Measurements from ENCODE around the gene CALM1. TPM values are rescaled to one million over a fixed set of nuclear protein-coding genes. Genes with fewer than 3 reads are reported as not detected.

CALM1 gene
- total RNA-seq, 1 donor from 2014 or later, result 362 TPM

GRCh38 chr14:90421632-90422020 lies 24.8 kb downstream of the CALM1 start:
- Histone ChIP-seq H3K36me3 (no peaks in the 10 kb centered on the region), H3K4me3 (no peak overlapping the region), H3K27ac (no peak overlapping the region), H3F3A (ENCODE audit: low read depth) (no peaks in the 10 kb centered on the region), H4K20me1 (ENCODE audit: low read depth) (no peaks in the 10 kb centered on the region), H2AFZ (replicated peaks) (no peak overlapping the region), H3K4me2 (no peak overlapping the region), H3K79me2 (ENCODE audit: low read depth) (no peaks in the 10 kb centered on the region), H3K9me3 (ENCODE audit: low read depth) (no peaks in the 10 kb centered on the region), H3K27me3 (no peaks in the 10 kb centered on the region), H3K9ac (no peak overlapping the region), H3K4me1 (no peaks in the 10 kb centered on the region)
- no peak for TF ChIP-seq EZH2phosphoT487 (IDR thresholded peaks at IDR 0.05)
- no peak for TF ChIP-seq EZH2 (IDR thresholded peaks at IDR 0.05)
- TF ChIP-seq CTCF (IDR thresholded peaks at IDR 0.05), result no peak
- peaks cover 13% of the 10 kb centered on the region for H3K9me3 Mint-ChIP-seq
- no peaks in the 10 kb centered on the region for H3K36me3 Mint-ChIP-seq
- peaks cover 34% of the 10 kb centered on the region for H3K4me1 Mint-ChIP-seq
- no peak overlapping the region for H3K27ac Mint-ChIP-seq
- H3K4me3 Mint-ChIP-seq, result no peak overlapping the region
- peaks cover 6% of the 10 kb centered on the region for H3K27me3 Mint-ChIP-seq (ENCODE audit: insufficient read depth, low read depth)
- DNase-seq (ENCODE audit: low spot score), result no peak

DNA sequence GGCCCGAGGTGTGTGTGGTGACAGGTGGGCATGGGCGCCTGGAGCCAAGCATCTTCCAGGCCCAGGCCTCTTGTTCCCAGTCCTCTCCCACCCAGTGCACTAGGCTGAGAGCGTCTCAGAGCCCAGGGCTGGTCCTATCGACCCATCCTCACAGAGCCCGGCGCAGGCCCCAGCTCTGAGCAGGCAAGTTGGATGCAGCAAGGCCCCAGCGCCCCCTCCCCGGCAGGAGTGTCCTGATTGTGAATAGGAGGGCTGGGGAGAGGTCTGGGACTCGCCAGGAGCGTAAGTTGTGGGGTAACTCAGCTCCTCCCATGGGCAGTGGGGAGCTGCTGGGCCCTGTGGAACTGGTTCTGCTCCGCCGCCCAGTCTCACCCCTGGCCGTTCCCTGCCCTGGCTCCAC lies 26.3 kb downstream of the CALM1 start:
- H3K9me3 ChIP-seq (ENCODE audit: low read depth), result no peaks in the 10 kb centered on the region
- no peak overlapping the region for H2AFZ ChIP-seq (replicated peaks)
- no peaks in the 10 kb centered on the region for H3F3A ChIP-seq (ENCODE audit: low read depth)
- H3K4me2 ChIP-seq, result no peak overlapping the region
- no peak overlapping the region for H3K9ac ChIP-seq
- H3K27ac ChIP-seq, result no peak overlapping the region
- H3K27ac Mint-ChIP-seq, result no peak overlapping the region
- TF ChIP-seq CTCF (IDR thresholded peaks at IDR 0.05) (no peak), EZH2phosphoT487 (IDR thresholded peaks at IDR 0.05) (no peak), EZH2 (IDR thresholded peaks at IDR 0.05) (no peak)
- peaks cover 9% of the 10 kb centered on the region for H3K9me3 Mint-ChIP-seq
- no peak overlapping the region for H3K4me3 ChIP-seq
- H3K4me1 Mint-ChIP-seq, result peaks cover 35% of the 10 kb centered on the region
- no peaks in the 10 kb centered on the region for H3K36me3 ChIP-seq
- H4K20me1 ChIP-seq (ENCODE audit: low read depth), result no peaks in the 10 kb centered on the region
- H3K79me2 ChIP-seq (ENCODE audit: low read depth), result no peaks in the 10 kb centered on the region
- H3K27me3 Mint-ChIP-seq (ENCODE audit: insufficient read depth, low read depth), result peaks cover 7% of the 10 kb centered on the region
- H3K36me3 Mint-ChIP-seq, result no peaks in the 10 kb centered on the region
- no peak for DNase-seq (ENCODE audit: low spot score)
- H3K4me3 Mint-ChIP-seq, result no peak overlapping the region
- H3K4me1 ChIP-seq, result no peaks in the 10 kb centered on the region
- H3K27me3 ChIP-seq, result no peaks in the 10 kb centered on the region

DNA sequence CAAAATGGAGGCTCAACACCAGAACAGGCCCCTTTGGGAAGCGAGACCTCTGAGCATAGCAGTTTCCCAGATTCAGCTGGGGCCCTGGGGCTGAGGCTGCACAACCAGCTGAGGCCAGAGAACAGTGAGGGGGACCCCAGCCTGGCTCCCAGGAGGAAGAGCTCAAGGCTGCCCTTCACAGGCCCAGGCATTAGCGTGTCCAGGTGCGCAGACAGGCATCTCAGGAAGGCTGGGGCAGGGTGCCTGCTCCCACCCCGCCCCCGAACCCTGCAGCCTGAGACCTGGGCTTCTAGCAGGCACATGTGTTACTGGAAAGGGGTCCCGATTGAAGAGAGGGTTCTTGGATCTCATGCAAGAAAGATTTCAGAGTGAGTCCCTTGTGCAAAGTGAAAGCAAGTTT lies 27.2 kb downstream of the CALM1 start:
- Histone ChIP-seq H3F3A (ENCODE audit: low read depth) (no peaks in the 10 kb centered on the region), H3K9ac (no peak overlapping the region), H3K27ac (no peak overlapping the region), H3K79me2 (ENCODE audit: low read depth) (no peaks in the 10 kb centered on the region), H3K4me1 (no peaks in the 10 kb centered on the region), H3K4me2 (no peak overlapping the region), H4K20me1 (ENCODE audit: low read depth) (no peaks in the 10 kb centered on the region), H3K4me3 (no peak overlapping the region), H3K36me3 (no peaks in the 10 kb centered on the region), H3K27me3 (no peaks in the 10 kb centered on the region), H3K9me3 (ENCODE audit: low read depth) (no peaks in the 10 kb centered on the region), H2AFZ (replicated peaks) (no peak overlapping the region)
- no peak for TF ChIP-seq CTCF (IDR thresholded peaks at IDR 0.05)
- TF ChIP-seq EZH2phosphoT487 (IDR thresholded peaks at IDR 0.05), result no peak
- TF ChIP-seq EZH2 (IDR thresholded peaks at IDR 0.05), result no peak
- Mint-ChIP-seq H3K9me3 (peaks cover 7% of the 10 kb centered on the region), H3K4me3 (no peak overlapping the region), H3K36me3 (no peaks in the 10 kb centered on the region), H3K27me3 (ENCODE audit: insufficient read depth, low read depth) (peaks cover 7% of the 10 kb centered on the region), H3K4me1 (peaks cover 35% of the 10 kb centered on the region), H3K27ac (no peak overlapping the region)
- no peak for DNase-seq (ENCODE audit: low spot score)
